GM18858 (cell line): ENCODE measurements around the gene GRM7.

Experiments
- ATAC-seq: cut with Tn5 transposase; IDR thresholded peaks from one replicate; pipeline ENCODE4 v1.9.1; 2021; ENCODE audit not compliant: unreplicated experiment

GRM7 gene

GRCh38 chr3:7697548-7697947, 836.6 kb downstream of the GRM7 start:
- no peak for ATAC-seq

DNA sequence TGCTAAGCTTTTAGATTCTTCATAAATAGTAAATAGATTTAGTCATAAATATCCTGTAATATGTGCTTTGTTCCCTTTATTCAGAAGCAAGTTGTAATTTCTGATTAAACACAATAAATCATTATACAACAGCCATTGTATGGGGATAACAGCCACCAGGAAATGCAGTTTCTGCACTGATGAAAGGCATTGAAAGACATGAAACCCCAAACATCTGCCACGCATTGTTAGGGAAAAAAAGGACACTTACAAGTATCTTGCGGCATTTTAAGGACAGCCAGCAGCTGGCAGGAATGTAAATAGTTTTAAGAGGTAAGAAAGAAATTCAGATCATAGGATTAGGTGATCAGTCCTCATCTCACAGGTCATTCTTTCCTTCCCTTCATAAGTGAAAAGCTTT, 839.6 kb downstream of the GRM7 start:
- ATAC-seq: no peak

DNA sequence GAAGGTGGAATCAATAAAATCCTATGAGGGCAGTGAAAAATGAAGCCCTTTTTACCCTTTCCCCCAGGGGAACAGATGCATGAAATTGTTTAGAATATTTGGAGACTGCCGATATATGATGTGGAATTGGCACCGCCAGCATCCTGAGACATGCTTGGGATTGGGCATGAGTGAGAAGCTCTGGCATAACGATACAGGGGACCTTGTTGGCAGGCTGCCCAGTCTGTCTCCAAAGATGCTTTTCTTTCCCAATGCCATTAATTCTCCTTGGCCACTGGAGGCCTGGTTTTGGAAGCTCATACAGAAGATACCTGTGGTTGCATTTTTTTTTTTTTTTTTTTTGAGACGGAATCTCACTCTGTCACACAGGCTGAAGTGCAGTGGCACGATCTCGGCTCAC, 840.1 kb downstream of the GRM7 start:
- ATAC-seq: no peak

DNA sequence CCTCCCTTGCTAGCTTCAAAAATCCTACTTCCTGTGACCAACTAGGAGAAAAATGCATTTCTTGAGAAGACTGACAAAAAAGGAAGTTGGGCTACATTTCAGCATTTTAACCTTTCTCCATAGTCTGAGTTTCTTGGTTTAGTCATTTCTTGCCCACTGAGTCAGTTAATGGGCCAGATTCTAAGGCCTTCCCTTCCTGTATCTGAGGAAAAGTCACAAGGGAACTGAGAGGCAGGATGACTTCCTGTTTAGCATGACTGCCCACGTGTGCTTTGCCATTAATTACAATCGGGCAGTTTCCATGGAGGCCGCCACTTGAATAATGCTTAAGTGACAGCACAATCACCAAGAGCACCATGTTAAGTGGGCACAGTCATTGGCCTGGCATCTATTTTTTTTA, 846.3 kb downstream of the GRM7 start:
- ATAC-seq: no peak

GRCh38 chr3:7709376-7710082, 848.6 kb downstream of the GRM7 start:
- ATAC-seq: no peak

- ATAC-seq: no peak
Observed at GRCh38 chr3:7710284-7710683, 849.4 kb downstream of the GRM7 start.

GRCh38 chr3:7713724-7714123, 852.8 kb downstream of the GRM7 start:
- ATAC-seq: no peak

GRCh38 chr3:7720649-7721297, 859.9 kb downstream of the GRM7 start:
- no peak for ATAC-seq

GRCh38 chr3:7721869-7722268, 861.0 kb downstream of the GRM7 start:
- no peak for ATAC-seq

GRCh38 chr3:7728566-7729519, 867.9 kb downstream of the GRM7 start:
- no peak for ATAC-seq

- no peak for ATAC-seq
Observed at GRCh38 chr3:7733933-7734332, 873.0 kb downstream of the GRM7 start.

DNA sequence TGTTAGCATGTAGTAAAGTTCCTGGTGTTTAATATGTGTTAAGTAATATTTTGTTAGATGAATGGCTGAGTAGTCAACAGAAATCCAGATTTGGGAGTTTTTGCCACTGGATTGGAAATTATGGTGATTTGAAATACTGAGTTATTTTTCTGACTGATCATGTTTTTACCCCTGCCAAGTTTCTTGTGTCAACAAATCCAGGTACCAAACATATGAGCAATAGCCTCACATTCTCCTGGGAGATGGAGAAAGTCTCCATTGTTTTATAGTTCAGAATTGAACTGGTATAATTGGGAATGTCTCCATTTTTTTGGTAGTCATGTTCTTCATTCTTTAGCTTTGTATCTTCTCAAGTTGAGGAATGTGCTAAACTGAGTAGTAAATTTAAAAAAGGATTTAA, 873.5 kb downstream of the GRM7 start:
- no peak for ATAC-seq

GRCh38 chr3:7737263-7737662, 876.3 kb downstream of the GRM7 start:
- ATAC-seq: no peak

GRCh38 chr3:7739754-7740153, 878.8 kb downstream of the GRM7 start:
- ATAC-seq: no peak

GRCh38 chr3:7740458-7740857, 879.5 kb downstream of the GRM7 start:
- ATAC-seq: no peak

DNA sequence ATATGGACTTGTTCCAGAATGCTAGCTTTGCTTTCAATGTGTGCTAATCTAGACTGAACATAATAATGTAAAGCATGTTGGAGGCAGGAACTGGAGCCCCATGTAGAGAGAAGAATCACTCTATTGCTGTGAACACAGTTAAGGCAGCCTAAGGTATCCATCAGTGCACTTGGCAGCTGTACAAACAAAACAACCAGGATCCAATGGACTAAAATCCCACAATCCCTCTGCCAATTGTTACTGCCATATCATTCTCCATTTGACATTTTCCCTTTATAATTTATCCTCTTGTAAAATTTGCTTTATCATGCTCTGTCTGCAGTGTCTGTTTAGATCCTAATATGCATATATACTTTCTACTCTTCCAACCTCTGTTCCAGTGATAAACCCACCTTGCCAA, 883.9 kb downstream of the GRM7 start:
- no peak for ATAC-seq

GRCh38 chr3:7745711-7746110, 884.8 kb downstream of the GRM7 start:
- no peak for ATAC-seq

- ATAC-seq: no peak
Observed at GRCh38 chr3:7749931-7750695, 889.2 kb downstream of the GRM7 start.

- no peak for ATAC-seq
Observed at GRCh38 chr3:7752005-7752404, 891.1 kb downstream of the GRM7 start.

DNA sequence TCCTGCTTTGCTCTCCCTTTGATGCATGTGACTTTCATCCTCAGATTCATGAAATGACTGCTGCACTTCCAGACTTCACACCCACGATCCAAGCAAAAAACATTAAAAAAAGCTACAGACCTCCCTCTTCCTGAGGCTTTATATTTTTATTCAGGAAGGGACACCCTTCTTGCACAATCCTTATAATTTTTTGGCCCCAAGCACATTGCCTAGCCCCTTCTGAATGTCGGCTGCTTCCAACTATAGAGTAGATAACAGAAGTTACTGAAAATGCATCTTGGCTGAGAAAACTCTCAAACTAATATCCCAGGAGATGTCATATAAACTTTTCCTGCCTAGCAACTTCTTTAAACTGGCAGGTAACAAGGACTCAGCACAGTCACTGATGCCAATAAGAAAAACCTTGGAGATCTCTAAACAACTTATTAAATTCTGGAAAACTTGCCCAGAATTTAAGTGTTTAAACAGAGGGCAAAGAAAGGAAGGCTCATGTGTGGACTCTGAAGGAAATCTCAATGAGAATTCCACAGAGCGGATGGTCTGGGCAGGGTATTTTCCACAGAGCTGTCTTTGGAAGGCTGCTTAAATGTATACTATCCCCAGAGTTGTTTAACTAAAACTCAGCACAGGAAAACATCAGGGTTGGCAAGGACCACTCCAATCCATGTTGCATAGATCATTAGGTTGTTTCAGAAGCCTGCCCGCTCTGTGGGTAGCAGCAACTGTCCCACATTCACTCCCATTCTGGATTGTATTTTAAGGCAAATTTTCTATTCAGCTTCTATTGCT, 893.9 kb downstream of the GRM7 start:
- no peak for ATAC-seq
